Neutrophil (primary cell): ENCODE results near the gene CHMP2A.

Experiments
- H3K27ac ChIP-seq: fragments of 200-600 bp; sonication (generic); 2 replicates; pipeline ENCODE4 v1.5.1; 2016; ENCODE audit warnings: mild to moderate bottlenecking, moderate library complexity
- H3K27me3 ChIP-seq: fragments of 200-600 bp; sonication (generic); 2 replicates; pipeline ENCODE4 v1.6.0; 2016; ENCODE audit warnings: mild to moderate bottlenecking
- H3K36me3 ChIP-seq: fragments of 200-600 bp; sonication (generic); 2 replicates; pipeline ENCODE4 v1.5.1; 2017
- H3K4me1 ChIP-seq, 2 experiments: fragments of 200-600 bp in 1 of 2; sonication (generic) in 1 of 2; 1 replicate in 1 of 2; 2 replicates in 1 of 2; pipeline versions ENCODE4 v1.5.1 to v1.6.1; 2013 to 2016; ENCODE audit warnings: low read depth in 1 of 2, low read length in 1 of 2, mild to moderate bottlenecking in 1 of 2, moderate library complexity in 1 of 2; ENCODE audit not compliant: control insufficient read depth in 1 of 2, insufficient read depth in 1 of 2
- H3K4me3 ChIP-seq, 2 experiments: fragments of 200-600 bp in 1 of 2; sonication (generic) in 1 of 2; 1 replicate in 1 of 2; 2 replicates in 1 of 2; pipeline ENCODE4 v1.5.1; 2013 to 2016; ENCODE audit warnings: low read depth in 1 of 2, low read length in 1 of 2, mild to moderate bottlenecking in 1 of 2, moderate library complexity in 1 of 2
- H3K9me3 ChIP-seq: fragments of 200-600 bp; sonication (generic); 2 replicates; pipeline ENCODE4 v1.5.1; 2016
- CTCF ChIP-seq: fragments of 200-600 bp; sonication (generic); IDR thresholded peaks from 2 replicates; pipeline ENCODE4 v1.5.1; 2016; ENCODE audit warnings: antibody characterized with exemption

The CHMP2A gene

GRCh38 chr19:58535857-58536256 is 19.0 kb downstream of the CHMP2A start:
- peaks cover 40% of the 10 kb centered on the region for H3K27me3 ChIP-seq
- H3K9me3 ChIP-seq, result no peaks in the 10 kb centered on the region
- H3K4me3 ChIP-seq, result no peak overlapping the region
- H3K4me1 ChIP-seq, result peaks cover 13 to 14% of the 10 kb centered on the region in 2 experiments
- no peaks in the 10 kb centered on the region for H3K36me3 ChIP-seq
- no peak overlapping the region for H3K27ac ChIP-seq
- TF ChIP-seq CTCF, result no peak

- Histone ChIP-seq H3K36me3 (no peaks in the 10 kb centered on the region), H3K9me3 (no peaks in the 10 kb centered on the region), H3K4me1 (no peaks in the 10 kb centered on the region), H3K27ac (no peak overlapping the region), H3K4me3 (no peak overlapping the region), H3K27me3 (no peaks in the 10 kb centered on the region)
- TF ChIP-seq CTCF, result no peak
Measured at GRCh38 chr19:58531034-58531840, 23.7 kb downstream of the CHMP2A start.

GRCh38 chr19:58529405-58529804 is 25.5 kb downstream of the CHMP2A start:
- Histone ChIP-seq H3K27me3 (no peaks in the 10 kb centered on the region), H3K4me3 (no peak overlapping the region), H3K27ac (no peak overlapping the region), H3K36me3 (no peaks in the 10 kb centered on the region), H3K9me3 (no peaks in the 10 kb centered on the region), H3K4me1 (no peaks in the 10 kb centered on the region)
- TF ChIP-seq CTCF, result no peak

GRCh38 chr19:58522709-58523108 is 32.2 kb downstream of the CHMP2A start:
- Histone ChIP-seq H3K9me3 (no peaks in the 10 kb centered on the region), H3K4me1 (peaks cover 24 to 26% of the 10 kb centered on the region in 2 experiments), H3K36me3 (no peaks in the 10 kb centered on the region), H3K27ac (no peak overlapping the region), H3K4me3 (no peak overlapping the region), H3K27me3 (no peaks in the 10 kb centered on the region)
- no peak for TF ChIP-seq CTCF

GRCh38 chr19:58521651-58522050 is 33.3 kb downstream of the CHMP2A start:
- H3K9me3 ChIP-seq, result no peaks in the 10 kb centered on the region
- no peak overlapping the region for H3K4me3 ChIP-seq
- H3K4me1 ChIP-seq, result peaks cover 24 to 31% of the 10 kb centered on the region in 2 experiments
- H3K27me3 ChIP-seq, result no peaks in the 10 kb centered on the region
- H3K36me3 ChIP-seq, result peaks cover 8% of the 10 kb centered on the region
- H3K27ac ChIP-seq, result no peak overlapping the region
- TF ChIP-seq CTCF, result no peak
